Stimulated activated naive CD8-positive, alpha-beta T cell treated with anti-CD3 and anti-CD28 coated beads, Interleukin-15, Interleukin-2, amounts not matched to agents 100 U/mL and 50 U/mL, for 24 hours (primary cell): Measurements from ENCODE around the gene SLC25A15.

Experiments
- ATAC-seq: fragments of 150-1000 bp; cut with Tn5 transposase; one replicate; pipeline ENCODE4 v1.10.0; 2021
- DNase-seq: peaks from one replicate; pipeline ENCODE4 v3.0.0; 2021

SLC25A15 gene

GRCh38 chr13:40789275-40790153 is at the start of gene SLC25A15:
TSS of gene SLC25A15 (plus strand) at chr13:40789611. CDS start at chr13:40793227, 3,616 bp downstream.
- DNase-seq, result peak; percentile 86
- peak; percentile 80 for ATAC-seq

- DNase-seq, result no peak
Observed at GRCh38 chr13:40749327-40749726, 40.1 kb upstream of the SLC25A15 start.

DNA sequence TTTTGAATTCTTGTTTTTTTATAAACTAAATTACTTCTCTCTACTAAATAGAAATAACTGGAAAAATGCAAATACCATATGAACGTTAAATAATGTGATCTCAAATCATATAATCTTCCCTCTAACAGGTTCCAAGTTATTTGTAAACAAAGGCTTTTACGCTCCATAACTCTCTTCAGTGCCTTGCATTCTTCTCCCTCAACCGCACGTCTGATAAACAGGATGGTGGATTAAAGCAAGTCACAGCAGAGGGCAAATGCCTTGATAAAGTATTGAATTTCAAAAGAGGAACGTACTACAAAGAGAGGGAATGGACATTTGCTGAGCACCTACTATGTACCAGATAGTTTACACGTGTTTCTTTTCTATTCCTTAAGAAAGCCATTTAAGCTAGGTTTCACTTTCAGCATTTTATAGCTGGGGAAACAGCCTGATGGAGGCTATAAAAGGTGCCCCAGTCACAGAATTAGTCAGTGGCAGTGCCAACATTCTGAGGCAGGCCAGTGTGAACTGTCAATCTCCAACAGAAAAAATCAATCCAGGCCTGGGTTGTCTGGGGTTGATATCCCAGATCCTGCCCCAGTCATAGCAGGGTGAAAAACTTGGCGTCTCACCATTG is 34.2 kb upstream of the SLC25A15 start:
- DNase-seq (no peak), ATAC-seq (no peak)

More at GRCh38 chr13:40749327-40749726, 40.1 kb upstream of the SLC25A15 start:
- ATAC-seq, result no peak

GRCh38 chr13:40756042-40756441 is 33.4 kb upstream of the SLC25A15 start:
- no peak for ATAC-seq
- no peak for DNase-seq

- no peak for ATAC-seq
Observed at GRCh38 chr13:40758811-40759210, 30.6 kb upstream of the SLC25A15 start.

DNA sequence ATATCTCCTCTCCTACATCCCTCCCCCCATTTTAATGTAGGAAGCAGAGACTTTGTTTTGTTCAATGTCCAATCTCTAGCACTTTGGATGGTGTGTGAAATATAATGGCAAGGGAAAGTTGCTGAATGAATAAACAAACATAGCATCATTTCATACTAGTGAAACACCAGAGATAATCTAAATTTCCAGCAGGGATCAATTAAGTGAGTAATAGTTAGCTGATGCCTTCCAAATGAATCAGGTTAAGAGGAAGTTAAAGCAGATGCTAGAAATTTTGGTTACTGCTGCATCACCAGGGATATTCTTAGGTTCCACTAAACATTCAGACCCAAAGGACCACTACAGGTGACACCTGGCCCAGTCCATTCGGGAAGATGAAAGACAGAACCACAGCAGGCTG is 26.6 kb upstream of the SLC25A15 start:
- DNase-seq, result no peak
- no peak for ATAC-seq

More at GRCh38 chr13:40758811-40759210, 30.6 kb upstream of the SLC25A15 start:
- no peak for DNase-seq

- ATAC-seq, result peak; percentile 97
- DNase-seq, result peak; percentile 63
Observed at GRCh38 chr13:40764587-40765403, 24.6 kb upstream of the SLC25A15 start.

DNA sequence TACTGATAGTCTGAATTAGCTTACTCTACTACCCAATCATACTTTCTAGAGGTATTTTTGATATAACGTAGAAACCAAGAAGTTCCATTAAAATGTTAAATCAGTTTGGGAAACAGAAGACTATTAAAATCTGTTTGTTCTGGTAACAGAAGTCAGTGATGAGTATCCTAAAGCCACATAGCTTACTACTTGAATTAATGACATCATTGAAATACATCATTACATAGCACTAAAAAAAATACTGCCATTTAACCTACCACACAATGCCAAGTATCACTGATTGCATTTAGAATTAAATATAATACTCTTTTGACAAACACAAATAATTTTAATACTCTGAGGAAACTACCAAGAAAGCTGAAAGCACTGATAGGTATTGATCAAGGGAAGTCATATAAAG is 23.8 kb upstream of the SLC25A15 start:
- ATAC-seq, result no peak
- no peak for DNase-seq

- DNase-seq (no peak), ATAC-seq (no peak)
Observed at GRCh38 chr13:40769970-40770369, 19.4 kb upstream of the SLC25A15 start.

DNA sequence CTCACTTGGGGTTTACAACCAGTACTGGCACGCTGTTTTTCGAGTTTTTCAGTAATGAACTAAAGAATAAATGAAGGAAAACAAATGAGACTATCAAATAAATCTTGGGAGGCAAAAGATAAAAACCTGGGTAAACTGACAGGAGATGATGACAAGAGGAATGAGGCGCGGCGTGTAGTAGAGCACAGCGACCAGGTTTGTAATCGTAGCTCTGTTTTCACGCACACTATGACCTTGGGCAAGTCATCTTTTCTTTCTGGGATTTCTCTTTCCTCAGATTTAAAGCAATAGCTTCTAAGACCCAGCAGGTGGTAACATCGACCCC is 18.8 kb upstream of the SLC25A15 start:
- ATAC-seq, result no peak
- DNase-seq, result no peak

GRCh38 chr13:40770934-40771618 is 18.3 kb upstream of the SLC25A15 start, which contains the start of gene MRPS31:
TSS of gene MRPS31 (minus strand) at chr13:40771190. CDS start at chr13:40771136, 54 bp downstream.
- ATAC-seq (peak; percentile 100), DNase-seq (peak; percentile 96)

GRCh38 chr13:40772765-40773473 is 16.5 kb upstream of the SLC25A15 start:
- DNase-seq (no peak), ATAC-seq (no peak)

DNA sequence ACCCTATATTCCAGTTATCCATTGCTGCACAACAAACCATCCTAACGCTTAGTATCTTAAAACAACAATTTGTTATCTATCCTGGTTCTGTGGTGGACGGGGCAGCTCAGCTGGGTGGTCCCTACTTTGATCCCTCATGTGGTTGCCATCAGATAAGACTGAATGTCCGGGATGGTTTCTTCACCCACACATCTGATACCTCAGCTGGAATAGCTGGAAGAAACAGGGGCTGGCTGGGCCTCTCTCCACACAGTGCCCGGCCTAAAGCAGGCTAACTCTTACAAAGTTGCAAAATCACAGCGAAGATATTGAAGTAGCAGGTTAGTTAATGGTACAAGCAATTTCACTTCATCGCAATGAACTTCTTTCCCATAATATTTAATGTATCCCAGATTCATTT is 14.7 kb upstream of the SLC25A15 start:
- ATAC-seq (no peak), DNase-seq (no peak)

DNA sequence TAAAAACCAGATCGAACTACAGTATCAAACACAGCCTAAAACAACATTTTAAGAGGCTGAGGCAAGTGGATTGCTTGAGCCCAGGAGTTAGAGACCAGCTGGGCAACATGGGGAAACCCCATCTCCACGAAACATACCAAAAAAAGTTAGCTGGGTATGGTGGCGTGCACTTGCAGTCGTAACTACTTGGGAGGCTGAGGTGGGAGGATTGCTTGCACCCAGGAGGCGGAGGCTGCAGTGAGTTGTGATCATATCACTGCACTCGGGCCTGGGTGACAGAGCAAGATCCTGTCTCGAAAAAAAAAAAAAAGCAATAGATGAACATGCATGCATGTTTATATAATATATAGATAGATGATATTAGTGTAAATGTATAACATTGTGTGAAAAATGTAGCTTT is 13.2 kb upstream of the SLC25A15 start:
- DNase-seq, result no peak
- no peak for ATAC-seq

DNA sequence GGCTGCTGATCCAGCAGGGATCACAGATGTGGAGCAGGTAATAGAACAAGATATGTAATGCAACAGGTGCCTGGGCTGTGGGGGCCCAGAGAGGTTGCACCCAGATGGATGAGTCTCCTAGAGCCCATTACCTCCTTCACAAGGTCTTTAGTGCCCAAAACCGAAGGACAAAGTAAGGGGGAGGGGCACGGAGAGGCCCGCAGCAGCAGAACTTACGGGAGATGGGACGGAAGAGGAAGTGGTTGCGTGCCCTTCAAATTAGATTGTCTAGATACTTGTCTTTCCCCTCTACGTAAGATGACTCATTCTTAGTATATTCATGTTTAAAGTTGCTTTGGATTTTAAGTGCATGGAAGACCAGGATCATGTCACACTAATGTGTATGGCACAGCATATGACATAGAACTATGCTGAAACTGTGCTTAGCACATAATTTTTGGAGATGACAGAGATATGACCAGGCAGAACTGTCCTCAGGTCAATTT is 12.7 kb upstream of the SLC25A15 start:
- ATAC-seq (peak; percentile 89), DNase-seq (peak; percentile 71)

DNA sequence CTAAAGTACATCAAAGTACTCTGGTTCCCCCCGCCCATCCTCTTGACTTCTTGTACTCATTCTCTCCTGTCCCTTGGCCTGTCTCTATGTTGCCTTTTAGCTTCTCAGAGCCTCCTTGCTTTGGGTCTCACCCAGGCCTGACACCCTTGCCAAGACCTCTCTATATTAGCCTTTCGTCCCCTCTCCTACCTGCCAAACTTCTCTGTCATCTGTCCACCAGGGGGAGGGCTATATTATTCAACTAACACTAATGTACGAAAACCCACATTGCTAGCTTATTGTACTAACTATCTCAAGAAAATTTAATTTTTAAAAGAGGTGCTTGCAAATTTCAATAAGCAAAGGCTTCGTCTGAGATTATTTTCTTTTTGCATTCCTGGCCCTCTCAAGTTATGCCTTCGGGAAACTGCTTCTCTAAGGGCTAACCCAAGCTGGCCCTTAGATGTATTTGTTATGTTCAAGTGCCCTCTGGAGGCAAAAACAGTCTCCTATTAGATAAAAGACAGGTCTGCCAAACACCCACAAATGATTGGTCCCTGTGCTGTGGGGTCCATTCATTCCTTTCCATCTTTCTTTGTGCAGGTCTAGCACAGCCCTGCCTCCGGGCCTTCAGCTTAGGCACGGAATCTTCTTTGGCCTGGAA is 12.1 kb upstream of the SLC25A15 start:
- peak; percentile 43 for DNase-seq
- ATAC-seq, result peak; percentile 74

- ATAC-seq (no peak), DNase-seq (no peak)
Observed at GRCh38 chr13:40777809-40778175, 11.6 kb upstream of the SLC25A15 start.

- no peak for DNase-seq
- ATAC-seq, result no peak
Observed at GRCh38 chr13:40779049-40779448, 10.4 kb upstream of the SLC25A15 start.

DNA sequence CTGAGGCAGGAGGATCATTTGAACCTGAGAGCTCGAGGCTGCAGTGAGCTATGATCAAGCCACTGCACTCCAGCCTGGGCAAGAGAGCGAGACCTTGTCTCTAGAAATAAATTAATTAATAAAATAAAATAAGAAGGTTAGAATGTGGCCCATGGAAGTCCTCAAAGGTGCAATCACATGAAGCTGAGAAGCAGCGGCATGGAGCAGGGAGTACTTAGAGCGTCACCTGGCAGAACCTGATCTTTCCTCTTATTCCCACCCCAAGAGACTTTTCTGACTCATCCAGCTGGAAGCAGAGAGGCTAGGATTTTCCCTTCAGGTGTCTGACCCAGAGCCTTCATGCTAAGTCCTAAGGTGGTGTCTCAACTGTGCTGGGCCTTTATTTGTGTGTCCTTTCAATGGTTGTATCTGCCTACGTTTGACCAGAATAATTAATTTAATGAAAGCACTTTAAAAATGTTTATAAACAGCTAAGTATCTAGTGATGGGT is 9.6 kb upstream of the SLC25A15 start:
- DNase-seq, result no peak
- ATAC-seq, result no peak

- DNase-seq (no peak), ATAC-seq (no peak)
Observed at GRCh38 chr13:40780822-40781401, 8.5 kb upstream of the SLC25A15 start.
